Measurements from ENCODE around the gene GNA12.

- no peak for TF ChIP-seq CTCF (IDR thresholded peaks at IDR 0.05)
- TF ChIP-seq POLR2A (IDR thresholded peaks at IDR 0.05): no peak
Observed at GRCh38 chr7:2722591-2722990, 121.5 kb downstream of the GNA12 start.
